Raji (cell line): ENCODE results near the gene NXNL2.

Source experiments
- POLR2A ChIP-seq: IDR thresholded peaks from 2 replicates; pipeline ENCODE4 v1.6.1; 2011; ENCODE audit warnings: low read depth, low read length, control low read depth; ENCODE audit not compliant: insufficient read depth

The NXNL2 gene

GRCh38 chr9:88523056-88523455, 11.9 kb upstream of the NXNL2 start:
- no peak for TF ChIP-seq POLR2A

DNA sequence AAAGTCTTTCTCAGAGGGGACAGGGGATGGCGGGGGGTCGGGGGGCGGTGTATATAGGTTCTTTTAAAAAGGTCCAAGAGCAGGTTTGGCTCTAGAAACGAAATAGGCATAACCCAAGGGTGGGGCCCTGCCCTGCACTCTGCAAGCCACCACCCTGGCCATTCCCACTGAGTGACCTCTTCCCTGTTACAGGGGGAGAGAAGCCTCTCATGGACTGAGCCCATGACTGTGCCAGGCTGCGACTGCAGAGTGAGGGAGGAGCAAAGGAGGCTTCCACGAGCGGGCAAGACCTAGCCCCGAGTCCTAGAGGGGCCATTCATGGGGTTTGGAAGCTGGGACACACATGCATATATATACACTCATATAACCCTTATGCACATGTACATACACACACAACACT, 10.1 kb upstream of the NXNL2 start:
- TF ChIP-seq POLR2A: no peak

- TF ChIP-seq POLR2A: no peak
Measured at GRCh38 chr9:88527618-88528017, 7.4 kb upstream of the NXNL2 start.

DNA sequence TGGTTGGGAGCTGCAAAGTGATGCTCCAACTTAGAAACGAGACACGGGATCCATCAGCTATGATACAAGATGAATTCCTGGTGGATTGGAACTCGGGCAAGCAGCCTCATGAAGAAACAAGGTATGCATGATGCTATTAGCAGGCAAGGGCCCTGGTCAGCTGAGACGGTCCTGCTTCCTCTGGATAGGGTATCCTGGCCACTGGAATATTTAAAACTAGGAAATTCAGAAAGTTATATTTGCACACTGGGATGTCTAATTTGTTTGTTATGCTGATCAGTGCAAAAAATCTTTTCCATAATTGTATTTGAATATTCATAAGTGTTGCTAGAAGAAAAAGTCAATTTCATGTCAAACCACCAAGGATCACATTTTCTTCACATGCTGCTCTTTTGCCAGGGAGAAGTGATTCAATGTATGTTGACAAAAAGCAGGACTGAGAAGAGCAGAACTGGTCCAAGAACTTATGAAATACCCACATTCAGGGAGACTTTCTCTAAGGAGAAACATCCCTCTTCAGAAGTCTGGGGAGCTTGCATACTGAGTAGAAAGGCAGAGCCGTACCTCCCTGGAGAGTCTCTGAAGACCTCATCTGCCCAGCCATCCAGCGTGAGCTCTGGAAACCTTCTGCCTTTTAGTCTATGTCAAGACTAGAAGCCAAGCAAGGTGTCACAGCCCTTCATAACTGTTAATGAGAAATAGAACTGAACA, 6.7 kb upstream of the NXNL2 start:
- TF ChIP-seq POLR2A: no peak

DNA sequence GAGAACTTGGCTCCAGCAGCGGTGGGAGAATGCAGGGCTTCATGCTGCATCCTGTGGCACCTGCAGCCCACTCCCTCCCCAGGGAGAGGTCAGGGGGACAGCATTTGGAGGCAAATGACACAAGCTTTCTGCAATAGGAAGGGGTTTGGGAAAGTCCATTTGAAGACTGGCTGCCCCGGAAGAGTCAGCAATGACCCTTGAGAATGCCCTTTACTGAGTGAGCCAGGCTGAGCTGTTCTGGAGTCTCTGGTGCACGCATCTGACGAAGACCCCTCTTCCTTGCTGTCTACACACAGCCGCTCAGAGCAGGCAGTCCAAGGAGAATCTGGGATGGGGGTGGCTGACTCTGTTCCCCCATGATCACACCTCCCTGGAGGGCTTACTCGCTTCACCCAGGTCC, 5.5 kb upstream of the NXNL2 start:
- TF ChIP-seq POLR2A: no peak

DNA sequence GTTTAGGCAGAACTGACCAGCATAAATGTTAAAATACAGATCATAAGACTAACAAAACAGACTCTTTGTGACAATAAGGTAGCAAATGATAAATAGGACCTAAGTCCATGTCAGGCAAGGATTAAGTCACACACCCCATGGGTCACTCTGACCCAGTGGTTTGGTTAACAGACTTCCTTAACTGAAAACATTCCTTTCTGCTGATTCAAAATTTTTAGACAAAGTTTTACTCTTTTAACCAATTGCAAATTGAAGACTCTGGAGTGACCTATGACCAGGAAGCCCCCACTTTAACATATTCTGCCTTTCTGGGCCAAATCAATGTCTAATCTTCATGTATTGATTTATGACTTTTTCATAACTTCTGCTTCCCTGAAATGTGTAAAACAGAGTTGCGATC, 4.9 kb upstream of the NXNL2 start:
- no peak for TF ChIP-seq POLR2A

DNA sequence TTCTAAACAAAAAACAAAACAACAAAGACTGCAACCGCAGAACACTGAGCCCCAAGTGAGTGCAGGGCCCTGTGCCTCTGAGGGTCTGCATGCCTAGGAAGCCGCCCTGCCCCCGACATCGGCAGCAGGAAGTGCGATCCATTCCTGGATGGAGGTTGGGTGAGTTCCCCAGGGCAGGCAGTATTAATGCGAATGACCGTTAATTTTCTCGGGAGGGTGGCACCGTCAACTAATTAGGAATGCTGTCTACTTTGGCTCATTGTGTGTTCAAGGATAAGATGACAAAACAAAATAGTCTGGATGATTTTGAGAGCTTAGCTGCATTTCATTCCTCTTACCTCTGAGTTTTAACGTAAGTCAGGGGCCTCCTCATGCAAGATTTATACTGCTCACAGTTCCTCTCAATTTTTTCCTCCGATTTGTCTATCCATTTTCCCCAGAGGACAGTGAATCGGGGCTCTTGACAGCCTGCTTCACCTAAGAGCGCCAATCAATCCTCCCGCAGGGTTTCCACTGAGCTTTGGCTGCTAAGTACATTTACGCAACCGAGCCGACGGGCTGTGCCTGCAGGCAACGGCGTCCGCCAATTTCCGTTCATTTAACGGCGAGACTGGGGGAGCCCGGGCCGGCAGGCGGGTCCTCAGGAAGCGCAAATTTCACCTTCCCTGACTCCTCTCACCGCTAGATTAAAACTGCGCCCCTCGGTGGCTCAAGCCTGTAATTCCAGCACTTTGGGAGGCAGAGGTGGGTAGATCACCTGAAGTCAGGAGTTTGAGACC, 2.9 kb upstream of the NXNL2 start:
- TF ChIP-seq POLR2A: no peak

- TF ChIP-seq POLR2A: no peak
Measured at GRCh38 chr9:88533951-88534455, 975 bp upstream of the NXNL2 start.

- no peak for TF ChIP-seq POLR2A
Measured at GRCh38 chr9:88535226-88536022, 446 bp downstream of the NXNL2 start.

DNA sequence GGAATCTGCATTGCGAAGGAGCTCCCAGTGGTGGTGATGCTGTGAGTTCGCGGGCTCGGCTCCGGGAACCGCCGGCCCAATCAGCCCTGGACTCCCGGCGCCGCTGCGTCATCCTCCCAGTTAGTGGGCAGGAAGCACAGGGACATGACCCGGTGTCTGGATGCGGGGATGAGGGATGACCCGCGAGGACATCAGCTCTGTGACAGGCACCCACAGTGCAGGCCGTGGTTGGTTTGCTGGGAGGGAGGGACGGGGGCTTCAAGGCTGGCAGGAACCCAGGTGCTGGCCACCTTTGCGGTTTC, 996 bp downstream of the NXNL2 start:
- no peak for TF ChIP-seq POLR2A

DNA sequence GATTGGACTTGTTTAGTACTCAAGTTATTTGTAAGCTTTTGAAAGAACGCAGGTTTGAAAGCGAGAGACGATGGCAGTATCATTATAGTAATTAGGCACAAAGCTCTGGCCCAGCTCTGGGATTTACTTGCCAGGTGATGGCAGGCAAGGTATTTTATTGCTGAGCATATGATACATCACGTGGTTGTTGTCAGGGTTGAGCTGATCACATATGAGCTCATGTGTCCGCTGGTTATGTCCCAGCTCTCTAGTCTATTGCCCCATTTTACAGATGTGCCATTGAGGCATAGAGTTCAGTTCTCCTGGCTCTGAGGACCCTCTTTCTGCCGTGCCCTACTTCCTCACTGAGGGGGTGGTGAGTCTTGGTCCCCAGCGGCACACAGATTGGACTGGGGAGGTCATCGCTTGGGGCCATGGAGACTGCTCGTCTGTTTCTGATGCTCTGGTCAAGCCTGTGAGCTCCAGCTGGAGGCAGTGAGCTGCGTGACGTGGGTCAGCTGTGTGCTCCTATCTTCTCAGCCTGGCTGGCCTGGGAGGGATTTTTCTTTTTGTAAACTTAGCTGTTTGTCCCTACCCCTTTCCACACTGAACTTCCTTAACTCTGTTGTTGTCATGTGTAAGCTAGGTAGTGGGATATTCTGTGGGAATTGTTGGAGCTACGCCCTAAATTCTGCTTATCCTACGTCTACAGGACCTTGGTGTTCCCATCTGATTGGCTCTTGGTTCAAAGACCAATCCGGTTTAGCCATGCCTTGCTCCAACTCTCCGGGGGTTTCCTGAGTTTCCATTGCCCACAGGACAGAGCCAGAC, 2.2 kb downstream of the NXNL2 start:
- no peak for TF ChIP-seq POLR2A

GRCh38 chr9:88537761-88538091, 2.7 kb downstream of the NXNL2 start:
- TF ChIP-seq POLR2A: no peak

- no peak for TF ChIP-seq POLR2A
Measured at GRCh38 chr9:88538311-88539085, 3.5 kb downstream of the NXNL2 start.

- TF ChIP-seq POLR2A: no peak
Measured at GRCh38 chr9:88539246-88539645, 4.3 kb downstream of the NXNL2 start.

DNA sequence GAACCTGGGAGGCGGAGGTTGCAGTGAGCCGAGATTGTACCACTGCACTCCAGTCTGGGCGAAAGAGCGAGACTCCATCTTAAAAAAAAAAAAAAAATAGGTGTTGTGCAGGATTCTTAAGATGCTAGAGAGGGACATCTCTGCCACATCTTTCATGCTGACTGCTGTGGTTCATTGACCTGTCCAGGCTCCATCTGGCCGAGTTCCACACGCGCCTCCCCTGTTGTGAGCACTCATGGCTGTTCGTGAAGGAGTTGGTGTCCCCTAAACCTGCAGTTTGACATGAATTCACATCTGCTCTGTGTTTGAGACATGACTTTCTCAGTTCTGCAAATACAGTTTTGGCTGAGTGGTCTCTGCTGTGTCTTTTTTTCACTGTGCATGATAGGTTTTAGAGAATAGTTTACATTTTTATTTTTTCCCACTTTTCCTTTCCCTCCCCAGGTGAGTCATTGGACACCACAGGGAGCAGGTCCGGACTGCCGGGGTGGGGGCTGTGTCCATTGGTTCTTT, 5.3 kb downstream of the NXNL2 start:
- TF ChIP-seq POLR2A: no peak

- TF ChIP-seq POLR2A: no peak
Measured at GRCh38 chr9:88544245-88544644, 9.3 kb downstream of the NXNL2 start.
